CD14-positive monocyte (primary cell): Measurements from ENCODE around the gene PSMC5. TPM values are rescaled to one million over a fixed set of nuclear protein-coding genes. Genes with fewer than 3 reads are reported as not detected.

Experiments used
- DNase-seq, 3 donors: peaks; one replicate each; pipeline ENCODE4 v3.0.0-alpha.2; 2011 to 2022
- H2AFZ ChIP-seq: 2 replicates; pipeline ENCODE4 v1.6.0; 2012; ENCODE audit warnings: mild to moderate bottlenecking, low read depth, low read length, inconsistent platforms; ENCODE audit not compliant: insufficient read depth, poor library complexity, severe bottlenecking
- H3K27ac ChIP-seq, 2 donors: 1 replicate in 1 of 2; 2 replicates in 1 of 2; pipeline ENCODE4 v1.5.1; 2012 to 2013; ENCODE audit warnings: low read length in 2 of 2, control low read depth in 1 of 2, inconsistent platforms in 1 of 2, low read depth in 1 of 2, mild to moderate bottlenecking in 1 of 2
- H3K27me3 ChIP-seq, 2 donors: one replicate each; pipeline versions ENCODE4 v1.6.0 to v1.6.1; 2011 to 2013; ENCODE audit warnings: low read length in 2 of 2; ENCODE audit not compliant: control insufficient read depth in 2 of 2, insufficient read depth in 2 of 2
- H3K36me3 ChIP-seq, 2 donors: replicated peaks in 1 of 2; 1 replicate in 1 of 2; 2 replicates in 1 of 2; pipeline versions ENCODE4 v1.5.1 to v1.6.1; 2012 to 2013; ENCODE audit warnings: low read length in 2 of 2, control low read depth in 1 of 2, inconsistent platforms in 1 of 2, mild to moderate bottlenecking in 1 of 2; ENCODE audit not compliant: insufficient read depth in 2 of 2, control insufficient read depth in 1 of 2
- H3K4me1 ChIP-seq, 2 donors: 1 replicate in 1 of 2; 2 replicates in 1 of 2; pipeline versions ENCODE4 v1.5.1 to v1.6.1; 2012 to 2013; ENCODE audit warnings: low read length in 2 of 2, control low read depth in 1 of 2, inconsistent platforms in 1 of 2, mild to moderate bottlenecking in 1 of 2, moderate library complexity in 1 of 2; ENCODE audit not compliant: insufficient read depth in 2 of 2, control insufficient read depth in 1 of 2
- H3K4me2 ChIP-seq: replicated peaks from 2 replicates; pipeline ENCODE3; 2012; ENCODE audit warnings: low read length, moderate library complexity, mild to moderate bottlenecking; ENCODE audit not compliant: poor library complexity, severe bottlenecking; ENCODE audit errors: extremely low read depth
- H3K4me3 ChIP-seq, 3 experiments: fragments of 200-600 bp in 1 of 3; sonication (generic) in 1 of 3; replicated peaks in 1 of 3; 1 replicate in 2 of 3; 2 replicates in 1 of 3; pipeline ENCODE4 v1.5.1; 2011 to 2013; ENCODE audit warnings: low read length in 3 of 3, mild to moderate bottlenecking in 3 of 3, control low read depth in 2 of 3, low read depth in 2 of 3, inconsistent platforms in 1 of 3, moderate library complexity in 1 of 3
- H3K79me2 ChIP-seq: 2 replicates; pipeline ENCODE4 v1.6.0; 2012; ENCODE audit warnings: mild to moderate bottlenecking, control low read depth, inconsistent platforms, low read length, moderate library complexity; ENCODE audit not compliant: insufficient read depth
- H3K9ac ChIP-seq: 2 replicates; pipeline ENCODE4 v1.6.0; 2017; ENCODE audit warnings: low read length, mild to moderate bottlenecking; ENCODE audit not compliant: insufficient read depth, poor library complexity, severe bottlenecking
- H3K9me3 ChIP-seq, 2 donors: replicated peaks in 1 of 2; 1 replicate in 1 of 2; 2 replicates in 1 of 2; pipeline versions ENCODE4 v1.5.1 to v1.6.1; 2012 to 2013; ENCODE audit warnings: low read length in 2 of 2, control low read depth in 1 of 2; ENCODE audit not compliant: control insufficient read depth in 1 of 2, insufficient read depth in 1 of 2
- H4K20me1 ChIP-seq: 2 replicates; pipeline ENCODE4 v1.6.0; 2012; ENCODE audit warnings: mild to moderate bottlenecking, low read length, control low read depth, moderate library complexity; ENCODE audit not compliant: insufficient read depth
- H3K27ac Mint-ChIP-seq, 7 donors: one replicate each; pipeline ENCODE4 v1.8.0; 2020; ENCODE audit warnings: mild to moderate bottlenecking in 7 of 7, mixed read lengths in 7 of 7, moderate library complexity in 6 of 7, inconsistent platforms in 2 of 7
- H3K27me3 Mint-ChIP-seq, 3 donors: one replicate each; pipeline ENCODE4 v1.8.0; 2021 to 2022; ENCODE audit warnings: low read depth in 3 of 3, mild to moderate bottlenecking in 3 of 3, mixed read lengths in 3 of 3, moderate library complexity in 3 of 3, inconsistent platforms in 1 of 3
- H3K36me3 Mint-ChIP-seq, 2 donors: one replicate each; pipeline ENCODE4 v1.8.0; 2020; ENCODE audit warnings: mixed read lengths in 2 of 2, inconsistent platforms in 1 of 2, mild to moderate bottlenecking in 1 of 2
- H3K4me1 Mint-ChIP-seq: one replicate; pipeline ENCODE4 v1.8.0; 2020; ENCODE audit warnings: mild to moderate bottlenecking, mixed read lengths
- H3K4me3 Mint-ChIP-seq, 2 donors: one replicate each; pipeline ENCODE4 v1.8.0; 2020; ENCODE audit warnings: mild to moderate bottlenecking in 2 of 2, mixed read lengths in 2 of 2, moderate library complexity in 1 of 2
- H3K9me3 Mint-ChIP-seq, 7 donors: one replicate each; pipeline ENCODE4 v1.8.0; 2020 to 2022; ENCODE audit warnings: mixed read lengths in 7 of 7, mild to moderate bottlenecking in 6 of 7, moderate library complexity in 6 of 7, inconsistent platforms in 2 of 7
- WGBS: methylation state at CpG from one replicate; pipeline ENCODE4 v1.1.5; 2013; ENCODE audit warnings: missing lambda C conversion rate; ENCODE audit not compliant: insufficient coverage; 5-methylcytosine and 5-hydroxymethylcytosine counted together
- intact Hi-C, 2 donors: fragments of 100-400 bp; cut with micrococcal nuclease; formaldehyde crosslinking; loops; one replicate each; pipeline versions ENCODE4 v1.15.0 to v1.15.1; 2023
- polyA plus RNA-seq, 3 donors: library from polyadenylated mRNA; depleted of rRNA in 1 of 3; unstranded in 2 of 3; stranded (reverse) in 1 of 3; fragments of 300-500 nt in 2 of 3; fragments of >200 nt in 1 of 3; fragmentation: Illumina TruSeq in 2 of 3; gene quantifications; 1 replicate in 2 of 3; 2 replicates in 1 of 3; pipeline ENCODE4 v1.2.3, GENCODE V29; 2012 to 2021
- TF ChIP-seq, protein P1 (sequence below): fragments of 200-600 bp; IDR thresholded peaks from one replicate; pipeline ENCODE4 v1.8.0; 2022; ENCODE audit warnings: antibody characterized with exemption, mild to moderate bottlenecking

Gene PSMC5
- polyA plus RNA-seq, 3 donors = 82.8 to 97.2 (median 88.3) TPM

DNA sequence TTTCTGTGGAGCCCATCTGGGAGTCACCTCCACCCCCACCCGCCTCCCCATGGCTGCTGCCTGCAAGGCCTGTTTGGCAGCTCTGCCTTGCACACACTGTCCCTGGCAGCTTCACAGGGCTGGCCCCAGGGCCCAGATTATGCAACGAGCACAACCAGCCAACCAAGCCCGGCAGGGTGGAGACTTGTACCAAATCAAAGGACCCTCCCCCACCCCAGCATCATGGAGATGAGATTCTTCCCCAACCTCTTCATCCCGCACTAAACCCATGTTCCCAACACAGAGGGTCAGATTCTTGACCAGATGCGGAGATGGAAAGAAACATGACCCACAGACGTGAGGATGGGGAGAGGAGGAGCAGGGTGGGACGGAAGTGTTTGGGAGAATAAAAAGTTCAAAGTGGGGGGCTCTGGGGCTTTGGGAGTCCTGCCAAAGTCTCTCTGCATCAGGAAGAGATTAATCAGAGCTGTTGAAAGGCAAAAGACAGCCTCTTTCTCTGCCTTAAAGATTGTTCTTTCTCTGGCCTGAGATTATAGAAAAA is 11.5 kb downstream of the PSMC5 start:
- Histone ChIP-seq H3K36me3 (peaks cover 30 to 42% of the 10 kb centered on the region in 2 donors), H3K4me1 (peaks cover 44 to 54% of the 10 kb centered on the region in 2 donors), H3K9ac (peak overlapping the region; percentile 8), H3K27ac (peak overlapping the region in 1 of 2 donors; percentile 69), H2AFZ (no peak overlapping the region), H3K27me3 (no peaks in the 10 kb centered on the region), H3K4me2 (peak overlapping the region; percentile 12), H3K79me2 (peaks cover 78% of the 10 kb centered on the region), H4K20me1 (peaks cover 84% of the 10 kb centered on the region), H3K4me3 (peak overlapping the region in 1 of 3 experiments; percentile 23), H3K9me3 (no peaks in the 10 kb centered on the region)
- Mint-ChIP-seq H3K27ac (peak overlapping the region in 4 of 7 donors; percentile 50 to 73 (median 70)), H3K27me3 (peaks cover 0 to 3% (median 1%) of the 10 kb centered on the region in 3 donors), H3K36me3 (peaks cover 25 to 40% of the 10 kb centered on the region in 2 donors), H3K4me3 (no peak overlapping the region), H3K4me1 (peaks cover 51% of the 10 kb centered on the region), H3K9me3 (no peaks in the 10 kb centered on the region)
- intact Hi-C loops = no loop called here
- TF ChIP-seq, protein P1, sequence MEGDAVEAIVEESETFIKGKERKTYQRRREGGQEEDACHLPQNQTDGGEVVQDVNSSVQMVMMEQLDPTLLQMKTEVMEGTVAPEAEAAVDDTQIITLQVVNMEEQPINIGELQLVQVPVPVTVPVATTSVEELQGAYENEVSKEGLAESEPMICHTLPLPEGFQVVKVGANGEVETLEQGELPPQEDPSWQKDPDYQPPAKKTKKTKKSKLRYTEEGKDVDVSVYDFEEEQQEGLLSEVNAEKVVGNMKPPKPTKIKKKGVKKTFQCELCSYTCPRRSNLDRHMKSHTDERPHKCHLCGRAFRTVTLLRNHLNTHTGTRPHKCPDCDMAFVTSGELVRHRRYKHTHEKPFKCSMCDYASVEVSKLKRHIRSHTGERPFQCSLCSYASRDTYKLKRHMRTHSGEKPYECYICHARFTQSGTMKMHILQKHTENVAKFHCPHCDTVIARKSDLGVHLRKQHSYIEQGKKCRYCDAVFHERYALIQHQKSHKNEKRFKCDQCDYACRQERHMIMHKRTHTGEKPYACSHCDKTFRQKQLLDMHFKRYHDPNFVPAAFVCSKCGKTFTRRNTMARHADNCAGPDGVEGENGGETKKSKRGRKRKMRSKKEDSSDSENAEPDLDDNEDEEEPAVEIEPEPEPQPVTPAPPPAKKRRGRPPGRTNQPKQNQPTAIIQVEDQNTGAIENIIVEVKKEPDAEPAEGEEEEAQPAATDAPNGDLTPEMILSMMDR = no peak
- DNase-seq = no peak
- WGBS = 19% methylated on average over 4 of the region's 7 CpGs

DNA sequence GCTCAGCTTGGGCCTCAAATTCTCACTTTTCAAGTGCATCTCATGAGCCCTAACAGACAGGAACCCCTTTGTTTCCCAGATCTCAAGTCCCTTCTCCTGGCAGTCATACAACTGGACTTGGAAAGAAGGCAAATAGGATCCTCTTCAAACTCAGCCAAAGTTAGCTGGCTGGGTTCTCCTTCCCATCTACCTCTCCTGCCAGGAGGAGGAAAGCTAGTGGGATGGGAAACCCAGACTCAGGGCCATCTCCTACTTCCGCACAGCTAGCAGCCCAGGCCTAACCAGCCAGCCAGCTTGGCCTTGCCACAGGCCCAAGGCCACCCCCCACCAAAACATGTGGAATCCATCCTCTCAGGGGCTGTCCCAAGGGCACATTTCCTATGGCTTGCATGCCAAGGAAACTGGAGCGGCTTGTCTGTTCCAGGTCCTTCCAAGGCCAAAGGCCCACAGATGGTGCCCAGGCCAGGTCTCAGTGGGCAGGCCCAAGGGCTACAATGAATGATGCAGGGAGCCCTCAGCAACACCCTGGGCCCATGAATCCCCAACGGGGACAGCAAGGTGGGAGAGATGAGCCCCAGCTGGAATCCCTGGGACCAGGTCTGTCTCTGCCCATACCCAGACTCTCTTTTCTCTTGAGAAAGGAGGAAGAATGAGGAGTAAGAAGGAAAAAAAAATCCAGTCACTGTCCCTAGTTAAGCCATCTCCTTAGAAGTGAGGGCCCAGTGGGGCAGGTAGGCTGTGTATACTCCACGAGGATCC is 13.5 kb downstream of the PSMC5 start:
- Mint-ChIP-seq H3K4me3 (peak overlapping the region; percentile 98), H3K27me3 (peaks cover 0 to 3% (median 1%) of the 10 kb centered on the region in 3 donors), H3K9me3 (no peaks in the 10 kb centered on the region), H3K27ac (peak overlapping the region; percentile 84 to 96 (median 87)), H3K4me1 (peaks cover 46% of the 10 kb centered on the region), H3K36me3 (peaks cover 11 to 20% of the 10 kb centered on the region in 2 donors)
- intact Hi-C loops = loop anchor here (2.0 to 5.0 kb wide), 6 partner anchors 14 to 218 kb away; partner anchors contain the start of genes CCDC47 (in 1 of the 2), DDX42 (in 1 of the 2), FTSJ3 (in 1 of the 2) and LIMD2 (in 1 of the 2)
- H3K27ac ChIP-seq = peak overlapping the region; percentile 27 to 85
- no peak overlapping the region for H2AFZ ChIP-seq
- TF ChIP-seq, protein P1 = no peak
- peak overlapping the region; percentile 99 for H3K4me2 ChIP-seq
- peaks cover 64% of the 10 kb centered on the region for H4K20me1 ChIP-seq
- H3K36me3 ChIP-seq = peaks cover 17 to 22% of the 10 kb centered on the region in 2 donors
- 87% methylated on average over 3 of the region's 4 CpGs for WGBS
- H3K9me3 ChIP-seq = no peaks in the 10 kb centered on the region
- DNase-seq = no peak
- peaks cover 46 to 51% of the 10 kb centered on the region in 2 donors for H3K4me1 ChIP-seq
- H3K4me3 ChIP-seq = peak overlapping the region; percentile 48 to 98 (median 92)
- H3K27me3 ChIP-seq = no peaks in the 10 kb centered on the region
- peak overlapping the region; percentile 80 for H3K9ac ChIP-seq
- peaks cover 66% of the 10 kb centered on the region for H3K79me2 ChIP-seq
